Fibroblast of skin of left biceps (primary cell): ENCODE data around the gene KAT2B.

Experiments used
- DNase-seq, 2 experiments: peaks; one replicate each; pipeline ENCODE4 v3.0.0-alpha.2; 2013; ENCODE audit warnings: low read depth in 2 of 2

Gene KAT2B

GRCh38 chr3:20096135-20096685 lies 56.0 kb downstream of the KAT2B start:
- no peak for DNase-seq

- DNase-seq, result no peak
Measured at GRCh38 chr3:20097015-20097414, 56.8 kb downstream of the KAT2B start.

GRCh38 chr3:20099060-20099459 lies 58.8 kb downstream of the KAT2B start:
- DNase-seq, result no peak

- no peak for DNase-seq
Measured at GRCh38 chr3:20100151-20100550, 59.9 kb downstream of the KAT2B start.

GRCh38 chr3:20101041-20101440 lies 60.8 kb downstream of the KAT2B start:
- no peak for DNase-seq

GRCh38 chr3:20103731-20104130 lies 63.5 kb downstream of the KAT2B start:
- DNase-seq, result no peak

- no peak for DNase-seq
Measured at GRCh38 chr3:20104167-20104661, 64.0 kb downstream of the KAT2B start.

GRCh38 chr3:20105513-20106280 lies 65.5 kb downstream of the KAT2B start:
- DNase-seq, result no peak

- DNase-seq, result no peak
Measured at GRCh38 chr3:20107722-20108121, 67.5 kb downstream of the KAT2B start.

GRCh38 chr3:20108869-20109268 lies 68.6 kb downstream of the KAT2B start:
- DNase-seq, result no peak

- DNase-seq, result no peak
Measured at GRCh38 chr3:20110826-20111225, 70.6 kb downstream of the KAT2B start.

GRCh38 chr3:20111836-20112235 lies 71.6 kb downstream of the KAT2B start:
- DNase-seq, result no peak

GRCh38 chr3:20121088-20121487 lies 80.8 kb downstream of the KAT2B start:
- no peak for DNase-seq

GRCh38 chr3:20123131-20123652 lies 82.9 kb downstream of the KAT2B start:
- peak; percentile 45 to 57 for DNase-seq

- DNase-seq, result no peak
Measured at GRCh38 chr3:20125289-20125688, 85.0 kb downstream of the KAT2B start.

GRCh38 chr3:20125897-20126296 lies 85.7 kb downstream of the KAT2B start:
- DNase-seq, result no peak

GRCh38 chr3:20128358-20128757 lies 88.1 kb downstream of the KAT2B start:
- no peak for DNase-seq

- no peak for DNase-seq
Measured at GRCh38 chr3:20130106-20130505, 89.9 kb downstream of the KAT2B start.

GRCh38 chr3:20136231-20136630 lies 96.0 kb downstream of the KAT2B start:
- no peak for DNase-seq

GRCh38 chr3:20137647-20138046 lies 97.4 kb downstream of the KAT2B start:
- no peak for DNase-seq

- DNase-seq, result no peak
Measured at GRCh38 chr3:20140881-20141280, 100.6 kb downstream of the KAT2B start.

GRCh38 chr3:20141316-20141715 lies 101.1 kb downstream of the KAT2B start:
- DNase-seq, result no peak

GRCh38 chr3:20141851-20142250 lies 101.6 kb downstream of the KAT2B start:
- peak in 1 of 2 experiments; percentile 5 for DNase-seq
